IPS-NIHi7 (cell line): ENCODE measurements around the gene C1orf105.

Experiments
- DNase-seq: peaks from one replicate; pipeline ENCODE4 v3.0.0; 2012; ENCODE audit warnings: mixed read lengths; ENCODE audit errors: extremely low spot score

Gene C1orf105

GRCh38 chr1:172397221-172397620 is 23.3 kb upstream of the C1orf105 start:
- DNase-seq: no peak

GRCh38 chr1:172397633-172398032 is 22.9 kb upstream of the C1orf105 start:
- no peak for DNase-seq

GRCh38 chr1:172398193-172398592 is 22.3 kb upstream of the C1orf105 start:
- DNase-seq: no peak

DNA sequence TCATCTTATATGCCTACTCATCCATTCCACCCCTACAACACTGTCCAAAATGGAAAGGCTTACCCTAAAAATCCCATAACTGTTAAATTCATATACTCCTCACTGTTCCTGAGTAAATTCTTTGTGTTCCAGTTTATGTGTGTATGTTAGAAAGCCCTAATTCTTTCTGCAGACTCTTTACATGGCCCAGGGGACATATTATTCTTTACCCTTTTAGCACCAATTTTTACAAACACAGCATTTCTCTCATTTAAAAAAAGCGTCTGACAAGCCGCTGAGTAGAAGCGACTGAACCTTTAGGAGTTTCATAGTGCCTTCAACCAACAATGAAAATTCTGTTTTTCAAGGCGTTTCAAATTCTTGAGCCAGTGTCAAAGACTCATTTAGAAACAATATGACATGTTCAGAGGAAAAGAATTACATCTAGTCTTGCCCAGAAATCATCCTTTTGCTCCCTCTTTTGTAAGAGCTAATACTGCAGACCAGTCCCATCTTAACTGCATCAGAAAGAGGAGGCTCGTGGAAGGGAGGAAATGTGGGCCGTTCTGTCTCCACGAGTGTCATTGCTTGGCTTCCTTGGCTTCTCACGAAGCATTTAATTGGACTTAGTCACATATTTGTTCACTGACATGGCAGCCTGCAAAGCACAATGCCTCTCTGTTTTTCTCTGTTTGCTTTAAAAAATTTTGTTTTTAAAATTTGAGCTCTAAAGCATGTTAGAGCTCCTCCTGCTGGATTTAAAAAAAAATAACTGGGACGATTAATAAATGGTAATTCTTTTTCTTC is 21.3 kb upstream of the C1orf105 start:
- DNase-seq: no peak

DNA sequence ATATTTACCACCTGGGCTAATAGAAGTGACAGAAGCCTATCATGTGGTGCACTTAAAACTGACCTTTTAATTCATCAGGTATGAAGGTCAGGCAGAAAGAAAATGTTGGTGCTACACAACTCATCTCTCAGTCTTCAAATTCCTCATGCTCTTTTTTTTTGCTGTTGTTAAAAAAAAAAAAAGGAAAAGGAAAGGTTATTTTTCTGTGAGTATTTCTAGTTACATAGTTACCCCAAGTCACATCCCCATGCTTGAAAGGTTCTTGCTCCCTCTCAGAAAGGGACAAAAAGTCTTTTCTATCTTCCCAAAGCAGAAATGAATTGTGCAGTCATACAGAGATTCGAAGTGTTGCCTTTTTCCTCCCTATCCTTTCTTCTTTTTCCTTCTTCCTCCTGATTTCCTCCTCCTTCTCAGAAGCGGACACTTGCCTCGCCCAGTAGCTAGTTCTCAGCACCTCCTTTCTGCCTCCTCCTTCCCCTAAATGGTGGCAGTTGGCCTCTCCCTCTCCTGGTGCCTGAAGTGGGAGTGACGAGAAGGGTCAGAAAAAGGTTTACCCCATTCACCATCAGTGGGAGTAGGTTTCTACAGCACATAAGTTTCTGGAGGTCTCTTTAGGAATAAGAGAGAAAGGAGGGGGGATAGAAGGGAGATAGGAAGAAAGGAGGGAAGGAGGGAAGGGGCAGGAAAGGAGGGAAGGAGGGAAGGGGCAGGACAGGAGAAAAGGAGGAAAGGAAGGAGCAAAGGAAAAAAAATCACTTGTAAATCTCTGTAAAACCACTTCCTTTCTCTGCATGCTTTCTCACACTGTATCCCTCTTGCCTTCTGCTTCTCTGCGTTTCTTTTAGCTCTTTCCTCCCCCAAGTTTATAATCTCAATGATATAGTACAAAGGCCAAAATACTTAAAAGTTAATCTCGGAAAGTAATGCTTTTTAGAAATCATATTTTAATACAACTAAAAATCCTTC is 20.4 kb upstream of the C1orf105 start:
- no peak for DNase-seq

DNA sequence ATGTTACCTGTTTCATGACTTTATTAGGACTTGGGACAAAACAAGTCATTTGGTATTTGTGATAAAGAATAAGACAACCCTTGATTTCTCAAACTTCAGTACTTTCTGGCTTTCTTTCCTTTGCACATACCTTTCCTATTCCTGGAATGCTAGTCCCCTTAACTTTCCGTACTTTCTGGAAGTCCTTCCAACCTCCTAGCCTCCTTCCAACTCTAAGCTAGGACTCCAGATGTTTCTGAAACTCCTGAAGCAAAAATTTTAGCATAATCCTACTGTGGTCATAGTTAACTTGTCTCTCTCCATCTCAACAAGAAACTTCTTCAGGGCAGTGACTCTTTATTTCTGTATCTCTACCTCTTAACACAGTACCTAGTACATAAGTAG is 19.8 kb upstream of the C1orf105 start:
- DNase-seq: no peak

GRCh38 chr1:172401477-172401876 is 19.0 kb upstream of the C1orf105 start:
- no peak for DNase-seq

GRCh38 chr1:172401892-172402291 is 18.6 kb upstream of the C1orf105 start:
- peak; percentile 30 for DNase-seq

- no peak for DNase-seq
Observed at GRCh38 chr1:172402878-172403569, 17.5 kb upstream of the C1orf105 start.

DNA sequence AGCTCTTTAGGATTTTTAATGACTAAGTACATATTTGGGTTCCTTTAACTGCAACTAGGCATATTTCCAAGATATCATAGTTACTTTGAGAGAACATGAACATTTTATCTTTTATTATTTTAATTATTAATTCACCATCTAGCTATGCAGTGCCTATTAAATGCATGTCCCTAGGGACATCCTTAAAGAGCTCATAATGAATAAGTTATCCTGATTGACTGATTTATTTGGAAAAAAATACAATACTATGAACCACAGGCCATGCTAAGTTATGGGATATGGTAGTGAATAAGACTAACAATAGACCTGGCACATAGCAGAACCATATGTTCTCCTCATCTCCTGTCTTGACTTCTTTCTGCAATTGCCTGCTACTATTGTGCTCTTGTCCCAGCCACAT is 16.4 kb upstream of the C1orf105 start:
- DNase-seq: no peak

DNA sequence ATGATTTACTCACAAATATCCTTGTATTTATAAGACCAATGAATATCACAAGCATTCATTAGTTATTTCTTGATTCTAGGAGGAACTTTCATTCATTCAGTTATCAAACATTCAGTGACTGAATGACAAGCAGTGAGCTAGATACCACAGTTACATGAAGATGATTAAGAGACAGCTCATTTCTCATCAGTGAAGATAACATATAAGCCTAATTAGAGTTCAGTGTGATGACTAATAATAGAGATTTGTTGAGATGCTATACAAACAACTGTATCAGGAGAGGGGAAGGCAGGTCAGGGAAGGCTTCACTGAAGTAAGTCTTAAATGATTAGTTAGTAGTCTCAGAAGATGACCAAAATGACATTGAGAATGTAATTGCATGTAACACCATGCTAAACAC is 14.6 kb upstream of the C1orf105 start:
- DNase-seq: no peak

GRCh38 chr1:172406968-172407367 is 13.5 kb upstream of the C1orf105 start:
- DNase-seq: no peak

- DNase-seq: no peak
Observed at GRCh38 chr1:172408958-172409357, 11.5 kb upstream of the C1orf105 start.

DNA sequence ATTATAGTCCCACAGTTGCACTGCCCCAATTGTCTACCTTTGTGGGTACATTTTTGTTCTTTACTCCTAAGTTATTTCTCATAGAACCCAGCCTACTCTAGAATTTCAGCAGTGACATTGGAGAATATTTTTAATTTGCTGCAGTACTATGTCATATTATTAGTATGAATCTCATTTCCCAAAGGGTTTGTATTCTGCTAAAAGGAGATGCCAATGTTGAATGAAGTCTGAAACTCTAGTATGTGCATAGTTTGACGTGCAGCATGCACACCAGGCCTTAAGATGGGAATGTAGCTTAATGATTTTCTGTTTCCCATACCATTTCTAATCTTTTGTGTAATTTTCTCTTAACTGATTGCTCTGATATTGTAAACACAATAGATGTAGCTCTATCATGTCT is 10.5 kb upstream of the C1orf105 start:
- no peak for DNase-seq

DNA sequence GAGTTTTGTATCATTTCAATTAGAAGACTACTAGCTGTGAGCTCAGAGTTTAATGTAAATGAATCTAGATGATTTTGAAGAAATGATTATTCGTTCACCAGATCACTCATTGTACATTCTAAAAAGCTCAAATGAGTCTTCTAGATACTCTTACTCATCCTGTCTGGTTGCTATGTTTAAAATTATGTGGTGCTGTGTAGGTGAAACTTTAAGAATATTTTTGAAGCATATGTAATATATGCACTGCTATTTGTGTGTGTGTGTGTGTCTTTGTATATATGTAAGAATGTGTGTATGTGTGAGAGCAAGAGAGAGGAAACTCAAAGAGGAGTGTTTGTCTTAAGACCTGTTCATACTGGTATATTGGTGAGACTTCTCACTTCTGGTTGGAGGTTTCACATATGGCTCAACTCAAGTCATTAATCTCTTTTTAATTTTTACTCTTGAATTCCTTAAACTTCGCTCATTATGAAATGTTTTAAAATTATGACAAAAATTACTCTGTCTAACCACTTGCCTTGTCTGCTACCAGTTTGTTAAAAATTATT is 8.6 kb upstream of the C1orf105 start:
- DNase-seq: no peak

DNA sequence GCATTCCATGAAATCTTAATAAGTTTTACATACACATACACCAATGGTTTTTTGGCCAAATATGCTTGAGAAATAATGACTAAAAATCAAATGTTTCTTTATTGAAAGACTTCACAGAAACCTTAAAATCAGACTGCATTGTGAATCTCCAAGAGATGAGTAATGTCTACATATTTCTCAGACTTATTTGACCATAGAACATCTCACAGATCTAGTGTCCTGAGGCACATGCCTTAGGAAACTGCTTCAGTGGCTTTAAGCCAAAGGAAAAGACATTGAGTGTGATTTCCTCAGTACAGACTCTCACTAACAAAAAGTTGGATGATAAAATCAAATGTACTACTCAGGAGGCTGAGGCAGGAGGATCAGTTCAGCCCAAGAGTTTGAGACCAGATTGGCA is 6.2 kb upstream of the C1orf105 start:
- no peak for DNase-seq

- DNase-seq: no peak
Observed at GRCh38 chr1:172416496-172417035, 3.9 kb upstream of the C1orf105 start.

GRCh38 chr1:172417557-172417956 is 2.9 kb upstream of the C1orf105 start:
- no peak for DNase-seq

- no peak for DNase-seq
Observed at GRCh38 chr1:172421974-172422604, 1.6 kb downstream of the C1orf105 start.

DNA sequence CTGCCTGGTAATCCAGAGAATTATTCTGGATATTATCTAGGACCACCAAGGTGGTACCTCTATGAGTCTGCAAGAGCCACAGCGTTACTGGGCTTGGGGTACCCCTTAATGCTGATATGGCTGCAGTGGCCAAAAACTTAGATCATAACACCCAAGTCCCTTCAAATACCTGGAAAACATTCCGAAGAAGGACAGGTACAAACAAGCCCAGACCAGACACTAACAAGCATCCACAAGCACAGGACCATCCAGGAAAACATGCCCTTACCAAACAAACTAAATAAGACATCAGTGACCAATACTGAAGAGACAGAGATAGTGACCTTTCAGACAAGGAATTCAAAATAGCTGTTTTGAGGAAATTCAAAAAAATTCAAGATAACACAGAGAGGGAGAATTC is 2.9 kb downstream of the C1orf105 start:
- no peak for DNase-seq

DNA sequence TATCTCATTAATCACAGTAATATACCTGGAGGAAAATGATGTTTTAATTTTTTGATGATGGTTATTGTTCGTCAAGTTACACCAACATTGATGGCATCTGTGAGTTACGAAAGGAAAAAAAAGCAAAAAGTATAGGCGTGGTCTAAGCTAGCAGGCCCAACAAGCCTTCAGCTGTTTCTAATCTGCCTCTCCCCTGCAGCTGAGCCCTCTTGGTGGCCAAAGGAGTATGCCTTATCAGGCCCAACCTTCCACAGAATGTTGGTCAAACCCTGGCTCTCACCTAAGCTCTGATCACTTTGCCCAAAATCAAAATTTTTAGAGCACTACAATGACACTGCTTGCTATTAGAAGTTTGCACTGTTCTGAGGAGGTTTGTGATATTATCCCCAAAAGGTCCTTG is 4.9 kb downstream of the C1orf105 start:
- DNase-seq: no peak
